ENCODE data around the gene TENM4.

TENM4 gene

DNA sequence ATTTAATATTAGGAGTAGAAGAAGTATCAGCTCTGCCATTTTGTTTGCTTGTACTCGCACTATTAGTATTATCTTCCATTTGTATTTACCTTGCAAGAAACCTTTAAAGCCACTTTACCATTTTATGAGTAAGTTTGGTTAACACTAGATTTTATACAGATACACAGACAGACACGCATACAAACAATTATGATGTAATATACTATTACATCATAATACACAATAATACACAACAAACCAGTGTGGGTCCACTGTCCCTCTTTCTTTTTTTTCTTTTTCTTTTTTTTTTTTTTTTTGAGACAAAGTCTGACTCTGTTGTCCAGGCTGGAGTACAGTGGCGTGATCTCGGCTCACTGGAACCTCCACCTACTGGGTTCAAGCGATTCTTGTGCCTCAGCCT lies 695.9 kb downstream of the TENM4 start:
- H3K36me3 Mint-ChIP-seq (ENCODE audit: low read depth), result peaks cover 91% of the 10 kb centered on the region

DNA sequence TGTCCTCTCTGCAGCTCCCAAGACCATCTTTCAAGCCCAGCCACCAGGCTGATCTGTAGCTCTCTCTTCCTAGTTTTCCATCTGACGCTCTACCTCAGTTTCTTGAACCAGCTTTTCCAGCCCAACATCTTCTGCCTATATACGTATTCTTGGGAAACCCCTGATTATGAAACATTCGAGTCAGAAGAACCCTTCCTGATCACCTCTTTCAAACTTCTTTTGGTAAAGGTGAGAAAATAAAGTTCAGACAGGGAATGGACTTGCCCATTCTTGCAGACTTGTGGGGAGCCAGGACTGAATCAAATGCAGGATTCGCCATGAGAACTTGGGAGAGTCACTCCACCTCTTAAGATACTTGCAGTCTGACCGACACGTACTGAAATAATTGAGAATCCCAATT lies 696.6 kb downstream of the TENM4 start:
- TF ChIP-seq, protein P1, sequence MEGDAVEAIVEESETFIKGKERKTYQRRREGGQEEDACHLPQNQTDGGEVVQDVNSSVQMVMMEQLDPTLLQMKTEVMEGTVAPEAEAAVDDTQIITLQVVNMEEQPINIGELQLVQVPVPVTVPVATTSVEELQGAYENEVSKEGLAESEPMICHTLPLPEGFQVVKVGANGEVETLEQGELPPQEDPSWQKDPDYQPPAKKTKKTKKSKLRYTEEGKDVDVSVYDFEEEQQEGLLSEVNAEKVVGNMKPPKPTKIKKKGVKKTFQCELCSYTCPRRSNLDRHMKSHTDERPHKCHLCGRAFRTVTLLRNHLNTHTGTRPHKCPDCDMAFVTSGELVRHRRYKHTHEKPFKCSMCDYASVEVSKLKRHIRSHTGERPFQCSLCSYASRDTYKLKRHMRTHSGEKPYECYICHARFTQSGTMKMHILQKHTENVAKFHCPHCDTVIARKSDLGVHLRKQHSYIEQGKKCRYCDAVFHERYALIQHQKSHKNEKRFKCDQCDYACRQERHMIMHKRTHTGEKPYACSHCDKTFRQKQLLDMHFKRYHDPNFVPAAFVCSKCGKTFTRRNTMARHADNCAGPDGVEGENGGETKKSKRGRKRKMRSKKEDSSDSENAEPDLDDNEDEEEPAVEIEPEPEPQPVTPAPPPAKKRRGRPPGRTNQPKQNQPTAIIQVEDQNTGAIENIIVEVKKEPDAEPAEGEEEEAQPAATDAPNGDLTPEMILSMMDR (IDR thresholded peaks at IDR 0.05), result no peak
- no peak for DNase-seq
- peak overlapping the region; percentile 84 for H3K27ac Mint-ChIP-seq
- no peaks in the 10 kb centered on the region for H3K9me3 Mint-ChIP-seq
- H3K27me3 Mint-ChIP-seq (ENCODE audit: low read depth, poor library complexity), result no peaks in the 10 kb centered on the region
- peaks cover 91% of the 10 kb centered on the region for H3K36me3 Mint-ChIP-seq (ENCODE audit: low read depth)
- no peak overlapping the region for H3K4me3 Mint-ChIP-seq
- peaks cover 11% of the 10 kb centered on the region for H3K4me1 Mint-ChIP-seq

More for the DNA sequence above, 695.9 kb downstream of the TENM4 start:
- TF ChIP-seq, protein P1 (IDR thresholded peaks at IDR 0.05), result no peak
- no peak overlapping the region for H3K27ac Mint-ChIP-seq
- H3K27me3 Mint-ChIP-seq (ENCODE audit: low read depth, poor library complexity), result no peaks in the 10 kb centered on the region
- H3K4me3 Mint-ChIP-seq, result no peak overlapping the region
- H3K9me3 Mint-ChIP-seq, result no peaks in the 10 kb centered on the region
- peaks cover 6% of the 10 kb centered on the region for H3K4me1 Mint-ChIP-seq
- DNase-seq, result no peak

GRCh38 chr11:78742430-78742829 lies 698.4 kb downstream of the TENM4 start:
- H3K36me3 Mint-ChIP-seq (ENCODE audit: low read depth), result peaks cover 93% of the 10 kb centered on the region
- no peak overlapping the region for H3K4me3 Mint-ChIP-seq
- no peaks in the 10 kb centered on the region for H3K9me3 Mint-ChIP-seq
- peaks cover 14% of the 10 kb centered on the region for H3K4me1 Mint-ChIP-seq
- no peak overlapping the region for H3K27ac Mint-ChIP-seq
- H3K27me3 Mint-ChIP-seq (ENCODE audit: low read depth, poor library complexity), result no peaks in the 10 kb centered on the region
- DNase-seq, result no peak
- TF ChIP-seq, protein P1 (IDR thresholded peaks at IDR 0.05), result no peak

DNA sequence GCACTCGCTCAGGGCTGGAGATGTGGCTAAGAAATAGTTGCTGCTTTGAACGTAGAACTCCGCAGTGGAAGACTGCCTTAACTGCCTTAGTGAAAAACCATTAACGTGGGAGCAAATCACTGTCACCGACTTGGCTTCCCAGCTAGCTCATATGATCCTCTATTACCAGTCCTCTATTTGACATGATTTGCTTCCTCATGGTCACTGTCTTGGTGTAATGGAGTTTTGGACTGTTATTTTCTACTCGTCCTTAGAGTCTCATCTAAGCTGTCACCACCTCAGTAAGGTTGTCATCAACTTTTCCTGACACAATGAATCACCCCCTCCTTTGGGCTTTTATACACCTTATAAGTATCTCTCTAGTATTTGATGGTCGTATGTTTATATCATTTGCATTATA lies 699.1 kb downstream of the TENM4 start:
- Mint-ChIP-seq H3K4me1 (peaks cover 14% of the 10 kb centered on the region), H3K27me3 (ENCODE audit: low read depth, poor library complexity) (no peaks in the 10 kb centered on the region), H3K36me3 (ENCODE audit: low read depth) (peaks cover 93% of the 10 kb centered on the region), H3K4me3 (no peak overlapping the region), H3K9me3 (no peaks in the 10 kb centered on the region), H3K27ac (no peak overlapping the region)
- DNase-seq, result no peak
- TF ChIP-seq, protein P1 (IDR thresholded peaks at IDR 0.05), result no peak

DNA sequence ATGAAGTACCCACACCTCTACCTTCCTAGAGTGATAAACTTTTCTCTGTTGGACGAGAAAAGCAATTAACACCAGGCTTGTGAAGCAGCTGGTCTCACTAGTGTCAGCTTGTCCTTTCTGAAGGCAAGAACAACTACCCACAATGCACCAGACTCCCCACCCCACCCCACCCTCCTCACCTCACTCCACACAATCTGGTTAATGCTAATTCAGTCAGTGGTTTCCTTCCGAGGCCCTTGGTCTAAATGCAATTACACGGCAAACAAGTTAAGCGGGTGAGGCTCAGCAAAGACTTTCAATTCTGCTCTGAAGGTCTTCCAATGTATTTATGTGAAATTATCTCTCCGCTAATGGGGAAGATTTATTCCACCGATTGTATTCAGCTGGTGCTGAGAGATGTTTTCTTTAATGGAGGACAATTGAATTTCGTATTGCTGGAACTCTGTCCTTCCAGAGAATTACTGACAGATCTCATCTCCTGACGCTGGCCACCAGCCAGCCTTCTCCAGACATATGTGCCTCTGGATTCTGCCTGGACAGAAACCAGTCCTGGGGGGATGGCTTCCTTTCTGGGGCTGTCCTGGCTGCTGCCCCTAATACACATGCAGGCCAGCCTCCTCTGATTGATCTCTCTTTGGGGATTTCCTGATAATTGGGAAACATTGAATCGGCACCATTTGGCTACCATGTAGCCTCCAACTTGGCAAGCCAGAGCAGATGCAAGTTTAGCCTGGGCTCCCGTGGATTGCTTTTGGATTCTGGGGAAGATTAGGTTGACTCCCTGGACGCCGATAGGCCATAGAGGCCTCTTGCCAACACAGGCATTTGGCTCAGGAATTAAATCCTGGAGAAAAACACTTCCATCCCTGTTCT lies 700.4 kb downstream of the TENM4 start:
- TF ChIP-seq, protein P1 (IDR thresholded peaks at IDR 0.05), result no peak
- Mint-ChIP-seq H3K36me3 (ENCODE audit: low read depth) (peaks cover 92% of the 10 kb centered on the region), H3K4me3 (no peak overlapping the region), H3K27me3 (ENCODE audit: low read depth, poor library complexity) (no peaks in the 10 kb centered on the region), H3K9me3 (no peaks in the 10 kb centered on the region), H3K27ac (peak overlapping the region; percentile 77), H3K4me1 (peaks cover 14% of the 10 kb centered on the region)
- DNase-seq, result no peak

- Mint-ChIP-seq H3K9me3 (no peaks in the 10 kb centered on the region), H3K36me3 (ENCODE audit: low read depth) (peaks cover 87% of the 10 kb centered on the region), H3K27me3 (ENCODE audit: low read depth, poor library complexity) (no peaks in the 10 kb centered on the region), H3K4me3 (no peak overlapping the region), H3K4me1 (peaks cover 14% of the 10 kb centered on the region), H3K27ac (no peak overlapping the region)
- DNase-seq, result no peak
- TF ChIP-seq, protein P1 (IDR thresholded peaks at IDR 0.05), result no peak
These were observed 702.9 kb downstream of the TENM4 start for GRCh38 chr11:78737891-78738290.

Data from nephron progenitor cell (in vitro differentiated cells).